Activated CD8-positive, alpha-beta T cell treated with anti-CD3 and anti-CD28 coated beads, Interleukin-2, amount 10 ng/mL, durations not matched to agents 7 days and 5 days (primary cell): ENCODE data around the gene SLC16A8. TPM values are rescaled to one million over a fixed set of nuclear protein-coding genes. Genes with fewer than 3 reads are reported as not detected.

ENCODE experiments used
- ATAC-seq: fragments of 150-1000 bp; cut with Tn5 transposase; one replicate; pipeline ENCODE4 v1.10.0; 2021; ENCODE audit warnings: moderate library complexity
- CTCF ChIA-PET: fragments of 350-600 bp; sonication (Branson Sonifier 250); formaldehyde crosslinking; loops from one replicate; lab custom pipeline; 2021; ENCODE audit warnings: antibody characterized with exemption; lab: Charles Lee
- POLR2A ChIA-PET: fragments of 350-600 bp; sonication (Branson Sonifier 250); formaldehyde crosslinking; loops from one replicate; lab custom pipeline; 2021; ENCODE audit warnings: antibody characterized with exemption; lab: Charles Lee
- DNase-seq: peaks from one replicate; pipeline ENCODE4 v3.0.0-alpha.2; 2020
- H3K27ac Mint-ChIP-seq: one replicate; pipeline ENCODE4 v1.8.0; 2021; ENCODE audit warnings: mild to moderate bottlenecking, mixed read lengths
- H3K27me3 Mint-ChIP-seq: one replicate; pipeline ENCODE4 v1.8.0; 2021; ENCODE audit warnings: low read depth, mixed read lengths
- H3K36me3 Mint-ChIP-seq: one replicate; pipeline ENCODE4 v1.8.0; 2021; ENCODE audit warnings: low read depth, mixed read lengths
- H3K4me1 Mint-ChIP-seq: one replicate; pipeline ENCODE4 v1.8.0; 2021; ENCODE audit warnings: low read depth, mixed read lengths
- H3K4me3 Mint-ChIP-seq: one replicate; pipeline ENCODE4 v1.8.0; 2021; ENCODE audit warnings: mild to moderate bottlenecking, mixed read lengths
- H3K9me3 Mint-ChIP-seq: one replicate; pipeline ENCODE4 v1.8.0; 2022; ENCODE audit warnings: mixed read lengths; ENCODE audit not compliant: insufficient read depth
- total RNA-seq, 2 experiments: library from RNA; stranded (reverse); gene quantifications; one replicate each; pipeline ENCODE4 v1.2.3, GENCODE V29; 2021

SLC16A8 gene
- total RNA-seq, 2 experiments from 2014 or later = not detected

DNA sequence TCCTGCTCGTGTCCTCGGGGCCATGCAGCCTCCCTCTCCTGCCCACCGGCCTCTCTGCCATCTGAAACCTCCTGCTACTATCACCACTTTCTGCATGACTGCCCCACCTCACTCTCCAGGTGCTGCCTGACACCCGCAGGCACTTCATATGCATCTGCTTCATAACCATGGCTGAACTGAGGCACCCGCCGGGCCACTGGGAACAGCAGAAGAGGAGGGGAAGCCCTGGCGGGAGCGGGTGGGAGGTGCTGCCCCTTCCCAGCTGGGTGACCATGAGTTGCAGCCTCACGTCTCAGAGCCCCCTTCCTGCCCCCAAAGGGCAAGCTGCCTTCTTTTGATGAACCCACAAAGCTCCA, 48.5 kb downstream of the SLC16A8 start:
- ATAC-seq (no peak), DNase-seq (no peak)
- Mint-ChIP-seq H3K4me3 (no peak overlapping the region), H3K27ac (no peak overlapping the region), H3K27me3 (no peaks in the 10 kb centered on the region), H3K36me3 (no peaks in the 10 kb centered on the region), H3K9me3 (no peaks in the 10 kb centered on the region), H3K4me1 (no peaks in the 10 kb centered on the region)
- CTCF ChIA-PET = interaction anchor here (1.1 kb wide), 1 partner anchor 17 kb away, joined by 3 read pairs; no protein-coding TSS in a partner anchor
- POLR2A ChIA-PET = no interaction called here

DNA sequence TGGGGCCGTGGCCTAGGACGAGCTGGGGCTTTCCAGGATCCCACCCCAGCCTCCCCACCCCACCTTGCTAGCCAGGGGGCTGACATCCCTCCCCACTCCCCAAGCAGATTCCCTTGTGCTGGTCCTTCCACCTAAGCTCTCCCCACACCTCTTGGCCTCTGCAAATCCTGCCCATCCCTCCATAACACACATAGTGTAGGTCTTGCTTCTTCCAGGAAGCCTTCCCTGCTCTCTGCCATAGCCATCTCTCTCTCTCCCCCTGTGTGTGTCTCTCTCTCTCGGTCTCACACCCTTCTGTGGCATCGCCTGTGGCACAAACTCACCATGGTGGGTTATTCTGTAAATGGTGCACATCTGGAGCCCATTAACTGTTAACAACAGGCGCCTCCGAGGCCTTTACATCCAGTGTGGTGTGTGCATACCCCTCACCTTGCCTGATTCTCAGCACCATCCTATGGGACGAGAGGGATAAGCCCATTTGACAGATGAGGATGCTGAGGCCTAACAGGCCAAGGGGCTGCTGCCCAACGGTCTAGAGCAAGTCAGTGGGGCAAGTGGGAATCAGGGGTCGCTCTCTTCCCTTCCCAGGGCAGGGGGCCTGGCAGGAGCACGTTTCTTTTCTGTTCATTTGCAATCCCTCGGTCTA, 49.0 kb downstream of the SLC16A8 start:
- ATAC-seq = no peak
- Mint-ChIP-seq H3K4me3 (no peak overlapping the region), H3K9me3 (no peaks in the 10 kb centered on the region), H3K4me1 (no peaks in the 10 kb centered on the region), H3K27me3 (no peaks in the 10 kb centered on the region), H3K27ac (no peak overlapping the region), H3K36me3 (no peaks in the 10 kb centered on the region)
- CTCF ChIA-PET = interaction anchor here (0.5 kb wide), 1 partner anchor 17 kb away, joined by 3 read pairs; no protein-coding TSS in a partner anchor
- POLR2A ChIA-PET = no interaction called here
- no peak for DNase-seq

DNA sequence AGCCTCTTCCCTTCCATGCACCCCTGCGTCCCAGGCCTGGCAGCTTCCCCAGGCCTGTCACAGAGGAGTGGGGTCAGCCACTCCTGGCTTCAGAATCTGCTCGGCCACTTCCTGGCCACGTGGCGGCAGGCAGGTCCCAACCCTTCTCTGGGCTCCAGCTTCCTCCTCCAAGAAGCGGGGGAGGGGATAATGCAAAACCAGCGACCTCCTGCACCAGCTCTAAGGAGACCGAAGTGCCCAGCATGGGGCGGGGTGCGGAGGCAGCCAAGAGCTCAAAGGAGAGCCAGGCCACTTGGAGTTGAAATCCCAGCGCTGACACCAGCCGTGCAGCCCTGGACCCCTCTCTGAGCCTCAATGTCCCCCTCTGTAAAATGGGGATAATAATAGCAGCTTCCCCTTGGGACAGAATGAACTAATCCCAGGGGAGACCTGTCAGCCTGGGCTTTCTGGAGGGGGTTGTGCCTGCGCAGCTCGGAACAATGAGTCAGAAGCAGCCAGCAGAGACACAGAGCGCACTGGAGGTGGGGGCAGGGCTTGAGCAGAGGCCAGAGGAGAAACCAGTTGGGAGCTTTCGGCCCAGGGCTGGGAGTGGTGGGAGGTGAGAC, 49.6 kb downstream of the SLC16A8 start:
- no peaks in the 10 kb centered on the region for H3K27me3 Mint-ChIP-seq
- CTCF ChIA-PET = interaction anchor here (0.5 kb wide), 1 partner anchor 16 kb away, joined by 3 read pairs; no protein-coding TSS in a partner anchor
- no peaks in the 10 kb centered on the region for H3K9me3 Mint-ChIP-seq
- no peaks in the 10 kb centered on the region for H3K4me1 Mint-ChIP-seq
- no peak for DNase-seq
- POLR2A ChIA-PET = no interaction called here
- no peaks in the 10 kb centered on the region for H3K36me3 Mint-ChIP-seq
- no peak overlapping the region for H3K27ac Mint-ChIP-seq
- ATAC-seq = no peak
- H3K4me3 Mint-ChIP-seq = no peak overlapping the region

DNA sequence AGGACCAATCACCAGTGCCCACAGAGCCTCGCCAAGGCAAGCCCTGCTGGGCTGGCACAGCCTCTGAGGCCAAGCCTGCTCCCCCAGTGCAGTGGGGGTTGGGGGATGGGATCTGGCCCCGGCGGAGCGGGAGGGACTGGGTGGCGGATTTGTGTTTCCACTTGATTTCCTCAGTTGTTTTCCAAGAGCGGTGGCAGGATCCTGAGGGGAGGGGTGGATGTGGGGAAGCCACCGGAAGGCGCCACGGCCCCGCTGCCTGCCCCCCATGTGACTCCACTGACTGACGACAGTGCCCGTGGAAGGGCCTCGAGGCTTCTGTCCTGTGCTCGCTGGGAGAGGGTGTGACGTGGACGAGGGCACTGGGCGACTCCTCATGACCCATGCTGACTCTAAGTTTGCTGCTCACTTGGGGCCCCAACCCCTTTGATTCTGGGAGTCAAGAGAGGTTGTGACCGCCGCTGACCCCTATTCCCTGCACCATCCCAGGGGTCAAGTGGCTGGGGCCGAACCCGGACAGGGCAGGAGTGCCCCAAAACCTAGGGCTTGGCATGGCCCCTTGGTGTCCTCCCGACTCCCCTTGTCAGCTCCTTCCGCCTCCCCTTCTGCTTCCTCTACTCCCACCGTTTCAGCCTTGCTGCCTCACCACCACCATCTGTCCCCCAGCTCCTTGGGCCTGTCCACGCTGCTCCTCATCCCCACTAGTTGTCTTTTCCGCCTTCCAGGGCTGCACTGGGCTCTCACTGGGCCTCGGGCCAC, 50.3 kb downstream of the SLC16A8 start:
- Mint-ChIP-seq H3K4me1 (no peaks in the 10 kb centered on the region), H3K27ac (no peak overlapping the region), H3K27me3 (no peaks in the 10 kb centered on the region), H3K9me3 (no peaks in the 10 kb centered on the region), H3K4me3 (no peak overlapping the region), H3K36me3 (no peaks in the 10 kb centered on the region)
- ATAC-seq (no peak), DNase-seq (no peak)
- ChIA-PET CTCF (no interaction called here), POLR2A (no interaction called here)

DNA sequence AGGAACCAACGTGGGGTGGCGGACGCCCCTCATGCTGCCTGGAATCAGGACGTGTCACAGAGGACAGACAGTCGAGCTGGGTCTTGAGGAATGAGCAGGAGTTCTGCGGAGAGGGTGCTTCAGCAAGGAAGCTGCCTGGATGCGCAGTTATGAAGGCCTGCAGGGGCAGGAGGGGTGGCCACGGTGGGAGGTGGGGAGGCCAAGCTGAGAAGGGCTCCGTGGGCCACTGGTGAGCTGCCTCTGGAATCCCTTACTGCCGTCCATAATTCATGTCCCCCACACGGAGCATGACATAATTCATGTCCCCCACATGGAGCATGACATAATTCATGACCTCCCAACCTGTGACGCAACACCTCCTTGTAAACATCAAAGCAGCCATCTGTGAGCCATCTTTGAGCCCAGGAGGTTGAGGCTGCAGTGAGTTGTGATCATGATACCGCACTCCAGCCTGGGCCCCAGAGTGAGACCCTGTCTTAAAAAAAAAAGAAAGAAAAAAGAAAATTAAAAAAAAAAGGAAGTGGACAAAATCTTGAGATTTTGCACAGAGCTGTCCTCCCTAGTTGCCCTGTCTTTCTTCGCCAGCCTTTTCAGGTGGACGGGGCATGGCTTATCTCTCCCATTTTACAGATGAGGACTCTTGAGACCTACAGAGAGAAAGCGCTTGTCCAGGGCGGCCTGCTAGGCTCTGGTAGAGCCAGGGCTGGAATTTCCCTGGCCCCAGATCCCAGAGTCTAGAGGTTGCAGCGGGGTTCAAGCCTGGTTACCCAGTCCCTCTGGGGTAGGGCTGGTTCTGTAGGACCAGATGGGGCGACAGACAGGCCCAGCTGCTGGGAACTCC, 51.1 kb downstream of the SLC16A8 start:
- no peak overlapping the region for H3K4me3 Mint-ChIP-seq
- ChIA-PET POLR2A (no interaction called here), CTCF (interaction anchor here (1.0 kb wide), 1 partner anchor 19 kb away, joined by 3 read pairs; no protein-coding TSS in a partner anchor)
- no peaks in the 10 kb centered on the region for H3K27me3 Mint-ChIP-seq
- no peak overlapping the region for H3K27ac Mint-ChIP-seq
- H3K36me3 Mint-ChIP-seq = no peaks in the 10 kb centered on the region
- H3K4me1 Mint-ChIP-seq = no peaks in the 10 kb centered on the region
- DNase-seq (no peak), ATAC-seq (no peak)
- H3K9me3 Mint-ChIP-seq = no peaks in the 10 kb centered on the region

DNA sequence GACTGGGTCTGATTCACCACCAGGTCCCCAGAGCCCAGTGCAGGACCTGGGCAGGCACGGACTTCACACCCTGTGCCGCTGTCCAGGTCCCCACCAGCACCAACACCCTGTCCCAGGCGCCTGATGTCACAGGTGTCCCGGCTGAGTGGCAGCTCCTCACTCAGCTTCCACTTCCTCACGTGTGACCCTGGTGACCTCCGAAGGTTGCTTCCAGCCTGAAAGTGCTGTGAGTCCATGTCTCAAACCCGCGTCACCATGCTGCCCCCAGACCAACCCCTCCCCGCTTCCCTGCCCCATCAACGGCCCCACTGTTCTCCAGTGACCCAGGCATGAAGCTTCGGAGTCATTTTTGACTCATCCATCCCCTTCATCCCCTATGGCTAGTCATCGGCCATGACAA, 52.5 kb downstream of the SLC16A8 start:
- Mint-ChIP-seq H3K4me1 (no peaks in the 10 kb centered on the region), H3K9me3 (no peaks in the 10 kb centered on the region), H3K36me3 (no peaks in the 10 kb centered on the region), H3K4me3 (no peak overlapping the region), H3K27me3 (no peaks in the 10 kb centered on the region), H3K27ac (no peak overlapping the region)
- no peak for DNase-seq
- POLR2A ChIA-PET = no interaction called here
- no peak for ATAC-seq
- CTCF ChIA-PET = no interaction called here

DNA sequence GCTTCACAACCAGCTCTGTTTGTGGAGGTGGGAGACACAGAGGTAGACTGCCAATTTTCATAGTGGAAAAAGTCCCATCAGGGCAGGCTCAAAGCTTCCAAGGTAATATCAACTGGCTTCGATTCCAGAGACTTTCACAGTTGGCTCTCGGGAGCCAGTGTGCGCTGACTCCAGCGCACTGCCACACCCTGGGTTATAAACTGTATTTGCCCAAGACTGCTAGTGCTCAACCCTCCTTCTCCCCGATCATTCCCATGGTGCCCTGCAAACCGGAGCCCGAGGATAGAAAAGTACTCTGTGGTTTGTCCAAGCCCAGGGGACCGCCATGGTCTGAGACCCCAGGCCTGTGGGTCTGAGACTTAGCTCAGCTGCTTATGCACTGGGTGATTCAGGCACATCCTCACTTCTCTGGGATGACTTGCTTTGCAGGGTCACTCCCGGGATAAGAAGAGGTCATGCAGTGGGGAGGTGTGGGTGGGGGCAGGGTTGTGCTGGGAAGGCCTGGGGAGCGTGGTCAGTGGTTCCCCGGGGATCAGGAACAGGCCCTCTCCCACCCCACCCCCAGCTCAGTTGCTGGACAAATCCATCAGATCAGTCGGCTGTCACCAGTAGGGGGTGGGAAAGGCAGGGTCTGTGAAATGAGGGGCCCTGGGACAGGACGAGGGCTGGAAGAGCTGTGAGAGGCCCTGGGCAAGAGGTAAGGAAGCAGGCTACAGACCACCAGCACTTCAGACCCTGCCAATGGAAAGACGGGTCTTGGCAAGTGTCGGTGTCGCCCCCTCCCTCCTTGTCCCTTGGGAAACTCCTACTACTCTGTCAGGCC, 53.5 kb downstream of the SLC16A8 start:
- ChIA-PET POLR2A (no interaction called here), CTCF (interaction anchor here (0.8 kb wide), 1 partner anchor 22 kb away, joined by 3 read pairs; no protein-coding TSS in a partner anchor)
- Mint-ChIP-seq H3K36me3 (no peaks in the 10 kb centered on the region), H3K9me3 (no peaks in the 10 kb centered on the region), H3K4me1 (no peaks in the 10 kb centered on the region), H3K27ac (no peak overlapping the region), H3K27me3 (no peaks in the 10 kb centered on the region), H3K4me3 (no peak overlapping the region)
- no peak for DNase-seq
- no peak for ATAC-seq

DNA sequence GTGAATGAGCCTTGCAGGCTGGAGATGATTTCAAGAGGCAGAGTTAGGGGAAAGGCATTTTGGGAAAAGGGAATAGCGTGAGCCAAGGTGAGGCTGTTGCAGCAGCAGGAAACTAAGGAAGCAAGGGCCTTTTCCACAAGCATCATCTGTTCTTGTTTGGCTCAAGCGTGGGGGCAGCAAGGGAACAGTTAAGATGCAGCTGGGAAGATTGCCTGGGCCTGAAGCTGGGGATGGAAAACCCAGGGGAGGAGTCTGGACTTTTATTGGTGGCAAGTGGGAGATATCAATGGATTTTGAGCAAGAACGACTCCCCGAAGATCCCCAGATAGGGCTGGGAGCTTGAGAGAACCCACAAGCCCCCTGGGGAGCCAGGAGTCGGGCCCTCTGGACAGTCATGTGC, 54.1 kb downstream of the SLC16A8 start:
- Mint-ChIP-seq H3K9me3 (no peaks in the 10 kb centered on the region), H3K4me3 (no peak overlapping the region), H3K27ac (no peak overlapping the region), H3K36me3 (no peaks in the 10 kb centered on the region), H3K4me1 (no peaks in the 10 kb centered on the region), H3K27me3 (peaks cover 3% of the 10 kb centered on the region)
- ChIA-PET POLR2A (no interaction called here), CTCF (interaction anchor here (0.8 kb wide), 1 partner anchor 22 kb away, joined by 3 read pairs; no protein-coding TSS in a partner anchor)
- ATAC-seq = no peak
- DNase-seq = no peak

DNA sequence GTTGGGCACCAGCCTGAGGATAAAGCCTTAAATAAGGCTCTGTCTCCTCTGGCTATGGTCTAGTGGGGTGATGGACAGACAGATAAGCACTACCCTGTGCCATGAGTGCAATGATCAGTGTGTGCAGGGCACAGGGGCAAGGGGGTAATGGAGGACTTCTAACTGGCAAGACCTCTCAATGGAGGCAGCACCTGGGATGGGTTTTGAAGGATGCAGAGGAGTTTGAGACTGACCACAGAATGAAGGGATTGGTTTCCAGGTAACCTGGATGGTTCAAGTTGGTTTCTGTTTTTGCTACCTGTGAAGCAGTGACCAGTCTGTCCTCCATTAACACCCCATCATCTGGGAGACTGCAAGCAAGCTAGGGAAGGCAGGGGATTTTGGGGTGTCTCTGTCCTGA, 54.6 kb downstream of the SLC16A8 start:
- Mint-ChIP-seq H3K27me3 (peaks cover 3% of the 10 kb centered on the region), H3K4me1 (no peaks in the 10 kb centered on the region), H3K36me3 (no peaks in the 10 kb centered on the region), H3K4me3 (no peak overlapping the region), H3K9me3 (no peaks in the 10 kb centered on the region), H3K27ac (no peak overlapping the region)
- ATAC-seq (no peak), DNase-seq (no peak)
- CTCF ChIA-PET = interaction anchor here (0.8 kb wide), 1 partner anchor 23 kb away, joined by 3 read pairs; no protein-coding TSS in a partner anchor
- POLR2A ChIA-PET = no interaction called here

DNA sequence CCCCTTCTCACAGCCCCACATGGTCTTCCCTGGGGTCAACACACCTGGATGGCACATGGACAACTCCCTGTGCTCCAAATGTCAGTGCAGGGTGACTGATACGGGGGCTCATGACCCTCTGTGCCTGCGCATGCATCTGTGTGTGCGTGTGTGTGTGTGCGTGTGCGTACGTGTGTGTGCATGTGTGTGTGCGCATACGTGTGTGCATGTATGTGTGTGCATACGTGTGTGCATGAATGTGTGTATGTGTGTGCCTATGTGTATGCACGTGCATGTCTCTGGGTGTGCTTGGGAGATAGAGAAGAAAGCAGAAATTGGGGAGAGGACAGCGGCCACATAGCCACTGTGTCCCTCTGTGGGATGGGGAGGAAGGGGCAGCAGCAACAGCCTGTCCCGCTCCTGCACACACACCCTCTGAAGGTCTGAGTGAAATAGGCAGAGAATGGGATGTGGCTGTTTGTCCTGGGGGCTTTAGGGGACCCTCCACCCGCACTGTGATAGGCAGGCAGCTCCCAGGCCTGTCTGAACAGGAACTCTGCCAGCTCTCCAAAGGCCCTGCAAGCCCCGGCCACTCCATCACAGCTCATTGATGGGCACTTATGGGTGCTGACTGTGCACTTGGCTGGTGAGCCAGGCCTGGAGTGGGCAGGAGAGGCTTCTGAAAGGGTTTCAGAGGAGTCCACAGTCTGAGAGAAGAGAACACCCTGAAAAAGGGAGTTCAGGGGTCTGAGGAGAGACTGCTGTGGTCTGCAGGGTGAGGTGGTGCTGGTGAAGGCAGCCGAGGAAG, 55.4 kb downstream of the SLC16A8 start:
- no peaks in the 10 kb centered on the region for H3K9me3 Mint-ChIP-seq
- H3K27me3 Mint-ChIP-seq = peaks cover 3% of the 10 kb centered on the region
- CTCF ChIA-PET = interaction anchor here (1.0 kb wide), 2 partner anchors 23 to 310 kb away, joined by 3 to 4 read pairs; no protein-coding TSS in a partner anchor
- DNase-seq = no peak
- H3K4me1 Mint-ChIP-seq = no peaks in the 10 kb centered on the region
- no peaks in the 10 kb centered on the region for H3K36me3 Mint-ChIP-seq
- POLR2A ChIA-PET = no interaction called here
- no peak overlapping the region for H3K4me3 Mint-ChIP-seq
- H3K27ac Mint-ChIP-seq = no peak overlapping the region
- ATAC-seq = no peak
